Panc1 (cell line): ENCODE data around the gene PFN4. TPM values are rescaled to one million over a fixed set of nuclear protein-coding genes. Genes with fewer than 3 reads are reported as not detected.

Source experiments
- ATAC-seq: fragments of 200-7000 bp; cut with Tn5 transposase; 2 replicates; pipeline ENCODE4 v1.9.1; 2020; ENCODE audit warnings: mild to moderate bottlenecking, moderate library complexity
- BruUV-seq: library from RNA; stranded (reverse); fragments of 400-500 nt; replicated peaks from 2 replicates; lab custom pipeline; 2021; lab: Mats Ljungman, UMichigan
- CTCF ChIA-PET: fragments of 300-600 bp; sonication (Branson Sonifier 250); formaldehyde crosslinking; loops from one replicate; lab custom pipeline; 2022; ENCODE audit warnings: antibody characterized with exemption; lab: Charles Lee
- POLR2A ChIA-PET: fragments of 300-600 bp; sonication (Branson Sonifier 250); formaldehyde crosslinking; loops from one replicate; lab custom pipeline; 2022; ENCODE audit warnings: antibody characterized with exemption; lab: Charles Lee
- DNase-seq: peaks from one replicate; pipeline ENCODE4 v3.0.0-alpha.2; 2010; ENCODE audit warnings: low read depth, low spot score
- H3K27ac ChIP-seq: 2 replicates; pipeline ENCODE4 v1.5.1; 2011; ENCODE audit warnings: mild to moderate bottlenecking, low read length, inconsistent platforms
- H3K27me3 ChIP-seq: fragments of 200-500 bp; sonication (Bioruptor generic); 2 replicates; pipeline ENCODE4 v1.6.0; 2014; ENCODE audit warnings: low read length, inconsistent platforms; ENCODE audit not compliant: control insufficient read depth, insufficient read depth
- H3K36me3 ChIP-seq: fragments of 200-500 bp; sonication (Bioruptor generic); 2 replicates; pipeline ENCODE4 v1.5.1; 2014; ENCODE audit warnings: inconsistent platforms, mild to moderate bottlenecking, low read length, moderate library complexity; ENCODE audit not compliant: control insufficient read depth, insufficient read depth
- H3K4me1 ChIP-seq: 2 replicates; pipeline ENCODE4 v1.5.1; 2011; ENCODE audit warnings: inconsistent platforms, mild to moderate bottlenecking, low read length, moderate library complexity; ENCODE audit not compliant: control insufficient read depth, insufficient read depth
- H3K4me3 ChIP-seq, 2 experiments: 2 replicates each; pipeline ENCODE4 v1.5.1; 2011 to 2012; ENCODE audit warnings: low read depth in 2 of 2, low read length in 2 of 2, mild to moderate bottlenecking in 2 of 2, inconsistent platforms in 1 of 2, moderate library complexity in 1 of 2
- H3K9me3 ChIP-seq: fragments of 200-500 bp; sonication (Bioruptor generic); 2 replicates; pipeline ENCODE4 v1.5.1; 2014; ENCODE audit warnings: low read depth, mild to moderate bottlenecking, inconsistent platforms, low read length, moderate library complexity; ENCODE audit not compliant: control insufficient read depth, insufficient read depth
- CTCF ChIP-seq: fragments of 450-650 bp; IDR thresholded peaks from 2 replicates; pipeline ENCODE4 v1.5.1; 2017; ENCODE audit warnings: mild to moderate bottlenecking
- POLR2AphosphoS5 ChIP-seq: IDR thresholded peaks from 2 replicates; pipeline ENCODE4 v1.6.1; 2012; ENCODE audit warnings: mild to moderate bottlenecking, low read depth, low read length, moderate library complexity
- REST ChIP-seq, 2 experiments: IDR thresholded peaks; 2 replicates each; pipeline ENCODE4 v1.6.1; 2011 to 2012; ENCODE audit warnings: low read depth in 2 of 2, control low read depth in 1 of 2, low read length in 1 of 2, mild to moderate bottlenecking in 1 of 2, moderate library complexity in 1 of 2; ENCODE audit not compliant: insufficient read depth in 1 of 2
- SIN3A ChIP-seq: IDR thresholded peaks from 2 replicates; pipeline ENCODE4 v1.6.1; 2012; ENCODE audit warnings: low read depth, mild to moderate bottlenecking, low read length, moderate library complexity, borderline replicate concordance; ENCODE audit not compliant: insufficient read depth
- TCF7L2 ChIP-seq: IDR thresholded peaks from 2 replicates; pipeline ENCODE4 v1.6.1; 2011; ENCODE audit warnings: mild to moderate bottlenecking, low read depth, low read length, inconsistent platforms
- in situ Hi-C: cut with HindIII; loops from 2 replicates; pipeline ENCODE4 v1.10.0; 2016; ENCODE audit warnings: low sequenced_read_pairs, low pct_unique_long_range_greater_than_20kb
- intact Hi-C: fragments of 100-400 bp; cut with micrococcal nuclease; formaldehyde crosslinking; loops from one replicate; pipeline ENCODE4 v1.10.0; 2022; ENCODE audit not compliant: unreplicated experiment
- total RNA-seq: library from RNA; stranded (reverse); gene quantifications from one replicate; pipeline ENCODE4 v1.2.1, GENCODE V29; 2021; ENCODE audit not compliant: unreplicated experiment

PFN4 gene
- total RNA-seq, 1 experiment from 2014 or later, result 1.3 TPM

DNA sequence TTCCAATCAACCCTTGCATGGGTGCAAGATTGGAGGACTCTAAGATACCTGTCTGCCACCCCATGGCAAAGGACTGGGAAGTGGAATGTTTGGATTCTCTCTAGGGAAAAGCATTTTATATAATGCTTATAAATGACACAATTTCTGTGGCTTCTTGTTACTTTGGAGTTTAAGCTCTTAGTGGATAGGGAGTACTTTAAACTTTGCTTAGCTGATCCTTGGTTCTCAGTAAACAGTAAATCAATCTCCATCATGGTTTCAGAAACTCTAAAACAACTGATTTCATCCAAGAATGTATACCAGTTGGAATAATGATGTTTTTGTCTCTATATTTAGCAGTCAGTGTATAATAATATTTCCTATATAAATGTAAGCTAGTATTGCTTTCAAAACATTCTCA, 37.6 kb upstream of the PFN4 start:
- in situ Hi-C loops (no loop called here), intact Hi-C loops (loop anchor here (10.0 kb wide), 1 partner anchor 76 kb away; the partner anchor contains the start of gene TP53I3)
- CTCF ChIA-PET, result interaction anchor here (0.6 kb wide), 1 partner anchor 336 kb away, joined by 7 read pairs; no protein-coding TSS in a partner anchor
- Histone ChIP-seq H3K4me3 (no peak overlapping the region), H3K27me3 (no peaks in the 10 kb centered on the region), H3K4me1 (no peaks in the 10 kb centered on the region), H3K36me3 (no peaks in the 10 kb centered on the region), H3K9me3 (peaks cover 4% of the 10 kb centered on the region; the same call in 1 of the 2 replicates), H3K27ac (no peak overlapping the region)
- TF ChIP-seq REST (IDR thresholded peaks at IDR 0.05; ENCODE audit: insufficient read depth in 1 of 2, low read depth in 2 of 2, low read length in 1 of 2) (no peak), CTCF (no peak), TCF7L2 (no peak), POLR2AphosphoS5 (no peak), SIN3A (no peak)
- POLR2A ChIA-PET, result no interaction called here
- ATAC-seq (no peak), DNase-seq (no peak)
- no TSS peak for BruUV-seq

- ChIA-PET CTCF (no interaction called here), POLR2A (no interaction called here)
- Histone ChIP-seq H3K27me3 (no peaks in the 10 kb centered on the region), H3K36me3 (no peaks in the 10 kb centered on the region), H3K4me1 (no peaks in the 10 kb centered on the region), H3K9me3 (peaks cover 4% of the 10 kb centered on the region; the same call in 1 of the 2 replicates), H3K27ac (no peak overlapping the region), H3K4me3 (no peak overlapping the region)
- intact Hi-C loops (loop anchor here (10.0 kb wide), 1 partner anchor 75 kb away; the partner anchor contains the start of gene TP53I3), in situ Hi-C loops (no loop called here)
- ATAC-seq (no peak), DNase-seq (no peak)
- TF ChIP-seq CTCF, result no peak
- BruUV-seq, result no TSS peak
Measured at GRCh38 chr2:24159708-24160107, 36.6 kb upstream of the PFN4 start.
